K562 (cell line): ENCODE measurements around the gene FSTL4. TPM values are rescaled to one million over a fixed set of nuclear protein-coding genes. Genes with fewer than 3 reads are reported as not detected.

Source experiments
- ATAC-seq: fragments of 200-7000 bp; cut with Tn5 transposase; 3 replicates; pipeline ENCODE4 v1.9.1; 2020; ENCODE audit warnings: moderate library complexity
- BruUV-seq: library from RNA; stranded (reverse); fragments of 400-500 nt; replicated peaks from 2 replicates; lab custom pipeline; 2021; lab: Mats Ljungman, UMichigan
- CTCF ChIA-PET: fragments of 300-600 bp; formaldehyde crosslinking; extraction: SDS; loops from one replicate; lab custom pipeline; 2021; ENCODE audit warnings: low intra/inter-chr PET ratio; lab: Yijun Ruan, JAX
- POLR2A ChIA-PET: fragments of 300-600, 350-650 bp; sonication (Branson Sonifier 250); formaldehyde crosslinking; extraction: SDS; loops from one replicate; lab custom pipeline; 2021; ENCODE audit warnings: antibody characterized with exemption, inconsistent platforms; lab: Yijun Ruan, JAX
- DNase-seq, 4 experiments: peaks; one replicate each; pipeline versions ENCODE4 v3.0.0 to v3.0.0-alpha.2; 2011 to 2018; ENCODE audit warnings: low spot score in 3 of 4, mixed read lengths in 3 of 4; ENCODE audit errors: extremely low read depth in 1 of 4
- FAIRE-seq: peaks from 2 replicates; lab custom pipeline; 2011; peaks lifted over from hg19 to GRCh38; lab: Jason Lieb, UNC
- H2AFZ ChIP-seq: 2 replicates; pipeline ENCODE4 v1.6.0; 2011; ENCODE audit warnings: low read depth, low read length, control low read depth, inconsistent platforms
- H3K27ac ChIP-seq: fragments of 200-600 bp; 3 replicates; pipeline ENCODE4 v1.8.0; 2011; ENCODE audit warnings: low read depth, mild to moderate bottlenecking, control low read depth, inconsistent platforms, low read length, moderate library complexity, mixed read lengths; ENCODE audit errors: extremely low read depth
- H3K27me3 ChIP-seq, 2 experiments: fragments of 300-600 bp in 1 of 2; 2 replicates in 1 of 2; 3 replicates in 1 of 2; pipeline versions ENCODE4 v1.6.0 to v1.8.0; 2011; ENCODE audit warnings: inconsistent platforms in 2 of 2, low read length in 2 of 2, mild to moderate bottlenecking in 1 of 2, mixed read lengths in 1 of 2, moderate library complexity in 1 of 2; ENCODE audit not compliant: control insufficient read depth in 2 of 2, insufficient read depth in 2 of 2
- H3K36me3 ChIP-seq: fragments of 300-600 bp; 3 replicates; pipeline ENCODE4 v1.8.0; 2011; ENCODE audit warnings: mild to moderate bottlenecking, low read length, inconsistent platforms; ENCODE audit not compliant: control insufficient read depth, insufficient read depth
- H3K4me1 ChIP-seq, 2 experiments: fragments of 200-600 bp in 1 of 2; replicated peaks in 1 of 2; 2 replicates in 1 of 2; 3 replicates in 1 of 2; pipeline versions ENCODE4 v1.5.1 to v1.8.0; 2011; ENCODE audit warnings: inconsistent platforms in 2 of 2, low read length in 2 of 2, mild to moderate bottlenecking in 1 of 2, mixed read lengths in 1 of 2, moderate library complexity in 1 of 2; ENCODE audit not compliant: control insufficient read depth in 2 of 2, insufficient read depth in 2 of 2
- H3K4me2 ChIP-seq: 2 replicates; pipeline ENCODE4 v1.6.1; 2011; ENCODE audit warnings: low read length, control low read depth, inconsistent platforms, mixed read lengths; ENCODE audit not compliant: insufficient read depth
- H3K4me3 ChIP-seq: fragments of 200-600 bp; sonication (generic), shearing (Covaris generic); 2 replicates; pipeline ENCODE4 v1.5.1; 2016; ENCODE audit warnings: control low read depth, inconsistent platforms
- H3K79me2 ChIP-seq: fragments of 200-600 bp; 3 replicates; pipeline ENCODE4 v1.8.0; 2011; ENCODE audit warnings: low read length, inconsistent platforms; ENCODE audit not compliant: control insufficient read depth, insufficient read depth
- H3K9ac ChIP-seq, 2 experiments: 2 replicates each; pipeline versions ENCODE4 v1.6.0 to v1.6.1; 2011; ENCODE audit warnings: low read depth in 2 of 2, low read length in 2 of 2, control low read depth in 1 of 2, inconsistent platforms in 1 of 2, mild to moderate bottlenecking in 1 of 2, mixed read lengths in 1 of 2; ENCODE audit not compliant: insufficient read depth in 1 of 2
- H3K9me1 ChIP-seq: one replicate; pipeline ENCODE4 v1.6.0; 2011; ENCODE audit warnings: inconsistent platforms, mild to moderate bottlenecking, low read length, moderate library complexity; ENCODE audit not compliant: control insufficient read depth, insufficient read depth
- H3K9me3 ChIP-seq: replicated peaks from 2 replicates; pipeline ENCODE4 v1.5.1; 2011; ENCODE audit warnings: low read depth, low read length, inconsistent platforms; ENCODE audit not compliant: control insufficient read depth, insufficient read depth
- H4K20me1 ChIP-seq: replicated peaks from 2 replicates; pipeline ENCODE4 v1.6.1; 2011; ENCODE audit warnings: low read length, inconsistent platforms, mixed read lengths; ENCODE audit not compliant: control insufficient read depth, insufficient read depth
- EWSR1 ChIP-seq: fragments of 450-650 bp; IDR thresholded peaks from 2 replicates; pipeline ENCODE4 v1.6.1; 2018; ENCODE audit warnings: borderline replicate concordance, mild to moderate bottlenecking, low read depth, moderate library complexity; ENCODE audit not compliant: partially characterized antibody
- HNRNPK ChIP-seq: fragments of 200-400 bp; formaldehyde crosslinking; IDR thresholded peaks from one replicate; pipeline ENCODE4 v1.6.1; 2018; ENCODE audit warnings: mild to moderate bottlenecking, low read depth, low read length; ENCODE audit not compliant: poor library complexity, severe bottlenecking
- JUND ChIP-seq, 2 experiments: IDR thresholded peaks; 2 replicates in 1 of 2; 3 replicates in 1 of 2; pipeline ENCODE4 v1.6.1; 2011; ENCODE audit warnings: borderline replicate concordance in 2 of 2, low read depth in 2 of 2, low read length in 2 of 2, improper control_type of control experiment in 1 of 2, missing biosample characterization in 1 of 2, missing genetic modification characterization in 1 of 2, missing genetic modification reagents in 1 of 2
- MCM5 ChIP-seq: fragments of 450-650 bp; IDR thresholded peaks from 2 replicates; pipeline ENCODE4 v1.6.1; 2016; ENCODE audit warnings: low read depth
- NR2C2 ChIP-seq, 2 experiments: fragments of 200-800 bp in 1 of 2; sonication (Bioruptor generic) in 1 of 2; sonication (generic) in 1 of 2; formaldehyde crosslinking in 1 of 2; IDR thresholded peaks; 2 replicates each; pipeline versions ENCODE4 v1.6.1 to v1.8.0; 2016 to 2022; ENCODE audit warnings: mild to moderate bottlenecking in 1 of 2, missing compliant biosample characterization in 1 of 2, missing genetic modification characterization in 1 of 2, missing genetic modification reagents in 1 of 2
- NR2F6 ChIP-seq: fragments of 450-650 bp; formaldehyde crosslinking; IDR thresholded peaks from 2 replicates; pipeline ENCODE4 v1.4.0; 2020; ENCODE audit warnings: mild to moderate bottlenecking
- POLR2AphosphoS5 ChIP-seq: IDR thresholded peaks from 2 replicates; pipeline ENCODE4 v1.6.1; 2011; ENCODE audit warnings: mild to moderate bottlenecking, low read depth, low read length, moderate library complexity; ENCODE audit not compliant: control insufficient read depth, insufficient read depth
- PRPF4 ChIP-seq: fragments of 200-400 bp; formaldehyde crosslinking; IDR thresholded peaks from one replicate; pipeline ENCODE4 v1.6.1; 2017; ENCODE audit warnings: low read length, low read depth, mild to moderate bottlenecking; ENCODE audit not compliant: insufficient read depth, poor library complexity, severe bottlenecking
- PYGO2 ChIP-seq: fragments of 450-650 bp; IDR thresholded peaks from 2 replicates; pipeline ENCODE4 v1.6.1; 2016; ENCODE audit warnings: mild to moderate bottlenecking, missing genetic modification characterization, moderate library complexity, missing compliant biosample characterization
- RBM17 ChIP-seq: fragments of 200-400 bp; formaldehyde crosslinking; IDR thresholded peaks from 2 replicates; pipeline ENCODE4 v1.6.1; 2017; ENCODE audit warnings: low read depth, mild to moderate bottlenecking, low read length, borderline replicate concordance
- TFE3 ChIP-seq: fragments of 450-650 bp; formaldehyde crosslinking; IDR thresholded peaks from 2 replicates; pipeline ENCODE4 v1.4.0; 2020; ENCODE audit warnings: mild to moderate bottlenecking, mixed read lengths
- ZNF280A ChIP-seq: fragments of 450-650 bp; IDR thresholded peaks from 2 replicates; pipeline ENCODE4 v1.6.1; 2018; ENCODE audit warnings: mild to moderate bottlenecking, low read depth; ENCODE audit not compliant: partially characterized antibody
- ZNF347 ChIP-seq: fragments of 450-650 bp; formaldehyde crosslinking; IDR thresholded peaks from 2 replicates; pipeline ENCODE4 v1.4.0; 2020; ENCODE audit warnings: low read depth, mild to moderate bottlenecking, moderate library complexity
- ZNF354B ChIP-seq: fragments of 250-450 bp; sonication (Bioruptor Pico); IDR thresholded peaks from 2 replicates; pipeline ENCODE4 v1.4.0; 2020
- ZNF583 ChIP-seq: fragments of 250-450 bp; sonication (Bioruptor Pico); IDR thresholded peaks from 2 replicates; pipeline ENCODE4 v1.4.0; 2020
- ZNF584 ChIP-seq: fragments of 200-800 bp; sonication (Bioruptor generic); IDR thresholded peaks from 2 replicates; pipeline ENCODE4 v1.6.1; 2016; ENCODE audit warnings: low read depth, mild to moderate bottlenecking, missing genetic modification characterization, missing compliant biosample characterization
- ZNF785 ChIP-seq: fragments of 250-450 bp; sonication (Bioruptor Pico); IDR thresholded peaks from 2 replicates; pipeline ENCODE4 v1.4.0; 2020; ENCODE audit warnings: mild to moderate bottlenecking
- WGBS: fragments of 100-300 bp; shearing (Covaris generic); methylation state at CpG from one replicate; pipeline ENCODE4 v1.1.6; 2016; ENCODE audit warnings: low coverage, mixed read lengths; ENCODE audit not compliant: insufficient coverage; ENCODE audit errors: missing lambda C conversion rate; 5-methylcytosine and 5-hydroxymethylcytosine counted together
- in situ Hi-C: fragments of 300-500 bp; cut with MboI; formaldehyde crosslinking; loops from 4 replicates; pipeline ENCODE4 v1.15.0; 2018; ENCODE audit warnings: inconsistent platforms, mixed read lengths
- intact Hi-C: fragments of 100-400 bp; cut with micrococcal nuclease; formaldehyde crosslinking; loops from 2 replicates; pipeline ENCODE4 v1.14.2; 2022
- polyA plus RNA-seq, 8 experiments: library from polyadenylated mRNA; depleted of rRNA in 4 of 8; stranded (reverse) in 5 of 8; unstranded in 3 of 8; fragments of >200 nt; fragmentation: Nextera tagmentation in 2 of 8; fragmentation: Illumina TruSeq in 1 of 8; extraction: Ambion mirVana in 2 of 8; extraction: Trizol in 1 of 8; gene quantifications; 2 replicates each; pipeline versions ENCODE4 v1.2.1 to v1.2.3, GENCODE V29; 2011 to 2014; ENCODE audit warnings: inconsistent platforms in 1 of 8, missing spikeins in 1 of 8
- total RNA-seq, 7 experiments: library from RNA; depleted of rRNA in 6 of 7; stranded (reverse); fragments of >200 nt in 6 of 7; fragmentation: Illumina TruSeq in 2 of 7; extraction: Trizol in 2 of 7; gene quantifications; 2 replicates each; pipeline versions ENCODE4 v1.2.1 to v1.2.3, GENCODE V29; 2011 to 2021; ENCODE audit warnings: low replicate concordance in 1 of 7

The FSTL4 gene
- total and polyA plus RNA-seq, 9 of the 15 experiments (the other 6 are each of a cell fraction or from before 2014, with no cell fraction given), result 0.08 to 0.18 (median 0.10) TPM; not detected in 5

- no peak for TF ChIP-seq PRPF4
- no peak for TF ChIP-seq PYGO2 (tag)
- TF ChIP-seq RBM17, result no peak
- TF ChIP-seq NR2C2 (CRISPR knock-in tag; IDR thresholded peaks at IDR 0.05), result no peak
- TF ChIP-seq NR2C2 (tag; IDR thresholded peaks at IDR 0.05), result no peak
- no peak for TF ChIP-seq EWSR1
- no peak for TF ChIP-seq HNRNPK
- TF ChIP-seq NR2F6 (CRISPR knock-in tag), result no peak
These were observed 281.4 kb downstream of the FSTL4 start (continued) for GRCh38 chr5:133330956-133331355.

- no peak for ATAC-seq
- intact Hi-C loops, result no loop called here
- Histone ChIP-seq H2AFZ (no peak overlapping the region), H3K79me2 (no peaks in the 10 kb centered on the region), H4K20me1 (peaks cover 4% of the 10 kb centered on the region; the same call in 1 of the 2 replicates), H3K27me3 (peaks cover 27 to 85% of the 10 kb centered on the region in 2 experiments), H3K4me3 (no peak overlapping the region), H3K27ac (no peak overlapping the region), H3K4me1 (no peaks in the 10 kb centered on the region), H3K9ac (no peak overlapping the region), H3K4me2 (no peak overlapping the region), H3K9me3 (no peaks in the 10 kb centered on the region), H3K36me3 (no peaks in the 10 kb centered on the region), H3K9me1 (no peaks in the 10 kb centered on the region)
- in situ Hi-C loops, result no loop called here
- TF ChIP-seq POLR2AphosphoS5 (no peak), ZNF584 (CRISPR knock-in tag) (no peak), ZNF280A (no peak), ZNF785 (CRISPR knock-in tag) (no peak), JUND (IDR thresholded peaks at IDR 0.05; ENCODE audit: borderline replicate concordance, low read depth, low read length) (no peak), JUND (tag; IDR thresholded peaks at IDR 0.05; ENCODE audit: borderline replicate concordance, low read depth, low read length) (no peak), ZNF354B (CRISPR knock-in tag) (no peak), ZNF347 (CRISPR knock-in tag) (no peak), ZNF583 (no peak), TFE3 (CRISPR knock-in tag) (no peak), MCM5 (no peak)
- WGBS, result 0% methylated on average over 11 of the region's 11 CpGs
- FAIRE-seq, result no peak
- no TSS peak for BruUV-seq
- CTCF ChIA-PET, result no interaction called here
- no peak for DNase-seq
- POLR2A ChIA-PET, result interaction anchor here (0.7 kb wide), 1 partner anchor 324 kb away, joined by 3 read pairs; no protein-coding TSS in a partner anchor
These were observed 283.5 kb downstream of the FSTL4 start for GRCh38 chr5:133328800-133329199.
